NOMO-1 treated with dmso at 0.1 percent for 144 hours (cell line): ENCODE measurements around the gene AVPR1B.

Experiments
- DNase-seq: peaks from one replicate; lab custom pipeline; 2025; ENCODE audit not compliant: unreplicated experiment; lab: John Stamatoyannopoulos, UW

AVPR1B gene

DNA sequence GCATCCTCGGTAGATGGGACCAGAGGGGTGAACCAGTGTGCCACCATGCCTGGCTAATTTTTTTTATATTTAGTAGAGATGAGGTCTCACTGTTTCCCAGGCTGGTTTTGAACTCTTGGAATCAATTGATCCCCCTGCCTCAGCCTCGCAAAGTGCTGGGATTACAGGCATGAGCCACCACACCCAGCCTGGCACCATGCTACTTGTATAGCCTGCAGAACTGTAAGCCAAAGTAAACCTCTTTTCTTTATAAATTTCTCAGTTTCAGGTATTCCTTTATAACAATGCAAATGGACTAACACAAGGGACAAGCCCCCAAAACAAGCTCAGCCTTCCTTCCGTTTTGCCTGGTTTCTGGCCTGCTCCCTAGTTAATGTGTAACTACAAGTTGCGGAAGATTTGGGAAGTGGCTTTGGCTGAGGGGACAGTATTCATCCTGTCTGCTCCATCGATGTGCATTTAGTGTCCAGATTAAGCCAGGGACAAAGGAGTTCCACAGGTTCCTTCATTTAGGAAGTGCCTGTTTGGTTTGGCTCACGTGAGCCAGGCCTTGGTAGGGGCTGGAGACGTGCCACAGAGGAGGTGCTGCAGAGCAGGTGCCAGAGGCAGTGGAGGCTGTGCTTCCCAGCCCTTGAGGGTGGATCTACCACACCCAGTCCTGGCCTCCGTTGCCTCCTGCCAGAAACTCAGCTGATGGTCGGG, 4.4 kb downstream of the AVPR1B start:
- no peak for DNase-seq

DNA sequence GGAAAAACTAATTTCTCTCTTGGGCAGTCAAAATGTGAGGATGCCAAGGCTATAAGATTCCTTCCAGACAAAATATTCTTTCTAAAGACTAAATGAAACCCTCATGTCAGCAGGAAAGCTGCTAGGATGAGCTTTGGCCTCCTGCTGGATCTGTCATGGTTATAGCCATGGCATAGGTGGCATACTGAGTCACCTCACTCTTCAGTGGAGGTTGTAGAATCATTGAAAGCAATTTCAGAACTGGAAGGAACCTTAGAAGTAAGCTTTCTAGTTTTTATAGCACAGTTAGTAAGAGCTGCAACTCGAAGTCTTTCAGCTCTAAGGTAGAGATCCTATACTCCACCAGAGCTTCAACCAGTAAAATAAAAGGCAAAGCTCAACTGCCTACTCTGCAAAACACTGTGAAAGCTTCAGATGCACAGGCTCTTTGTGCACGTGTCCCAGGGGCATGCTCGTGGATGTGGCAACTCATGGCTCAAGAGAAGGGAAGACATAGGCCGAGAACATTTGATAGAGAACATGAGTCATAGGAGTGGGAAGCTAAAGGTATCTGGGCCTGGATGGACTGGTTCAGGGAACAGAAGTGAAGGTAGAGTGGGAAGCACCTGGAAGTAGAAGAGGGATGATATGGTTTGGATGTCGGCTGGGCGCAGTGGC, 5.8 kb downstream of the AVPR1B start:
- DNase-seq, result no peak

DNA sequence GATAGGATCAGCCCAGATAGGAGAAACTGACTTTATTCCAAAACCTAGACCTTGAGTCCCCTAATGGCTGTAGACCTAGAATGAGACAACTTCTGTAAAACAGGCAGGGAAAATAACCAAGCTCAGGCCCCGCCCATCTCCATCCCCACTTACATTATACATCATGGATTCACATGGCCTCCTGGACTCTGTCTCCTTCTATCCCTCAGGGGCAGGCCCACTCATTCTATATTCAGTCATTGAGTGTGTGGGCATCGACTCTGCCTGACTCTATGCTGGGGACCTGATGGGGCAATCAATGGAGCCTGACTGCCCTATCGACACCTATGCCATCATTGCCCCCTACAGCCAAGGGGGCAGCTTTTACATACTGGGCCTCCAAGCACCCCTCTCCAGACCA, 6.4 kb downstream of the AVPR1B start:
- DNase-seq, result no peak

DNA sequence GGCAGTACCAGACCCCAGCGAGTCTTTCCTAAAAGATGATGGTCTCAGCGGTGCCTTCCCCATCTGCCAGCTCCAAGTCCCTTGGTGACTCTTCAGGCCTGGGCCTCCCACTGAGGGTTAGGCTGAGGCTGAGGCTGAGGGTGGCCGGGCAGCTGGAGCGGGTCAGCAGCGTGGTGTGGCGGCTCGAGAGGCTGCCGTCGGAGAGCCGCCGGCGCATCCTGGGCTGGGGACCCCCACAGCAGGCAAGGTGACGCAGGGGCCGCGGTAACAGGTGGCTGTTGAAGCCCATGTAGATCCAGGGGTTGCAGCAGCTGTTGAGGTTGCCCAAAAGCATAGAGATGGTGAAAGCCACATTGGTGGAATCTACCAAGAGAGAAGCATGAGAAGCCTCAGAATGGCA, 7.0 kb downstream of the AVPR1B start:
- DNase-seq, result no peak

DNA sequence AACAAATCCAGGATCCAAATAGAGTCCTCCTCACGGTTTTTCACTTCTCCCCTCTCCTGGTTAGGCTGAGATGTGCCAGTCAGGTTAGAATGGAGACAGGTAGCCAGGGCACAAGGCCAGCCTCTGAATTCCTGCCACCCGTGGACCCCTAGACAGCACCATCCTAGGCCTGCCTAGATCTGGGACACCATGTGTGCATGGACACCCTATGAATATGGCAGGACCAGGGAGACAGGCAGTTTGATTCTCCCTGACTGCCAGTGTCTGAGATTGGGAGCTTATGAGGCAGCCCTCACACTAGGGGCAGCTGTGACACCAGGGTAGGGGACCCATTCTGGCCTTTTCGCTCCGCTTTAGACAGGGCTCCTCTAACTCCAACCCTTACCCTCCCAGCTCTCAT, 7.5 kb downstream of the AVPR1B start:
- DNase-seq, result no peak

DNA sequence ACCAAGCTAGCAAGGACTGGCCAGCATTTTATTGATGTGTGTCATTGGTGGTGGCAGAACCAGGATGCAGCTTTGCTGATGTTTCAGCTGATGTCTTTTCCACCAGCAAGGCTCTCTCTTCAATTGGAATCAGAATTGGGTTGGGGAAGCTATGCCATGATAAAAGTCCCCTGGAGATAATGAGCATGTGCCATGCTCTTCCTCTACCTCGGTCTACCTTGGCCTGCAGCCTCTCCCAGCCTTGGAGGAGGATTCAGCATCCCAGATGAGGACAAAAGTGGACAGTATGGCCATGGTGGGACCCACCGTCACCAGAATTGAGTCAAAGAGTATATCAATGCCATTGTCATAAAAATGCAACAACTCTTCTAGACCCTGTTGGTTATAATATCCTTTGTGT, 8.6 kb downstream of the AVPR1B start:
- DNase-seq, result no peak

DNA sequence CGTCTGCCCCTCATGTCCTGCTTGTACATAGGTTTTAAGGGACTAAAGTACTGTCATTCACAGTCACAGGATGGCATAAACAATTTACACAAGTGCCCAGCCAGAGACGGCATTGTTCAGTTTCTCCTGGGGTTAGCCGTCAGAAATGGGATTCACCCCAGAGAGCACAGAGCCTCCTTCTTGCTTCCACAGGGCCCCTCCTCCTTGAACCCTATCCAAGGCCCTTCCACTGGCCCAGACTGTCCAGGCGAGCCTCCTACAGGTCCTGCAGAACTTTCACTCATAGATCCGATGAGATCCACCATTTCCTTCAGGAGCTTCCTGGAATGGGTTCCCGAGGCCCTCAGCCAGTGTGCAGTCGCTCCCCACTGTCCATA, 10.0 kb downstream of the AVPR1B start:
- DNase-seq, result no peak

DNA sequence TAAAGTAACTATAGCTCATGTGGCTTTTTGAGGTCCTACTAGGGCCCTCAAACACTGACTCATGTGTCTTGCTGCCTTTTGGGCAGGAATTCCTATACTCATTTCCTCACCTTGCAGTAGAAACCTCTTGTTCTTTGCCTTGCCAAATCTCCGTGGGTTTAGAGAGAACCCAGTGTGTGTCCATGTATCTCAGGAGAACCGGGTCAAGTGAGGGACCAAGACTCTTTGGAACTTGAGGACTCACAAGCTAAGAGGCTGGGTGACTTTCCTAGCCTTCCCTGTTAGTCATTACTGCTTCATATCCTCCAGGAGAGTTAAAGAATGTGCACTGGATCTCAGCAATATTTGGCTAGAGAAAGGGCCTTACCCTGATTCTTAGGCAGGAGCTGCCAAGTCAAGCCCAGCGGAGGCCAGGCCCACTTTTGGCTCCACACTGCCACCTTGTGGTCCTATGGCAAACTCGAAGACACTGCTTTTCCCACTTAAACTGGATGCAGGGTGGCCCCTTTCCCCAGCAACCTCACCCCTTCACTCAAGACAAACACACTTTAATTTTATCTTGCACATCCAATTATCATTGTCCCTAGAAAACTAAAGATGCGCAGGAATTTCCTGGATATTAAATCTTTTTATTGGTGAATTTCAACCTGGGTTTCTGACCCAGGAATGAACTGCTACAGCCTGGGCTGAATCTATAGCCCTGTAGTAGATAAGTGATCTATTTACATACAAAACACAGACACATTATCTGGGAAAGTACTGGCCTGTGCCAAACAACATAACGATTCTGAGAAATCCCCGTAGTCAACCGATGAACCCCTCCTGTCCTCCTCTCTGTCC, 10.6 kb downstream of the AVPR1B start:
- DNase-seq, result peak; percentile 73

DNA sequence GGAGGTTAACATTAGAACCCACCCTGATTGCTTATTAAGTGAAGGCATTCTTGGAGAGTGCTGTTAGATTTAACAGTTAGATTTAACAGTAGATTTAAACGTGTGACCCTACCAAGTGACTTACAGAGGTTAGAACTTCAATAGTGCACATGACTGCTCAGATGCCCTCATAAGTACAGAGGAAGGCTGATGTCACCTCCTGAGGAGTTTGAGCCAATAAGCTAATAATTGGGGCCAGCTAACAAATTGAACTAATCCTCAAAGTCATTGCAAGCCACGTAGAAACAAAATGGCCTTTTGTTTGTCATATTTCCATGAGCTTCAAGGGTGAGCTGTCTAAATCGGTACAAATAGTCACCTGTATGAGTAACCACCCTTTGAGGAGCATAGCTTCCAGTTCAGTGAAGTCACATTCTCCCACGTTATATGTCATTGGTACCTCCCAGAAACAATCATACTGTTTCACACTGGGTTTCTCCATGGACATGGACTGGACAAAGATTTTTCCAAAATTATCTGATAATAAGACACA, 11.7 kb downstream of the AVPR1B start:
- DNase-seq, result no peak

DNA sequence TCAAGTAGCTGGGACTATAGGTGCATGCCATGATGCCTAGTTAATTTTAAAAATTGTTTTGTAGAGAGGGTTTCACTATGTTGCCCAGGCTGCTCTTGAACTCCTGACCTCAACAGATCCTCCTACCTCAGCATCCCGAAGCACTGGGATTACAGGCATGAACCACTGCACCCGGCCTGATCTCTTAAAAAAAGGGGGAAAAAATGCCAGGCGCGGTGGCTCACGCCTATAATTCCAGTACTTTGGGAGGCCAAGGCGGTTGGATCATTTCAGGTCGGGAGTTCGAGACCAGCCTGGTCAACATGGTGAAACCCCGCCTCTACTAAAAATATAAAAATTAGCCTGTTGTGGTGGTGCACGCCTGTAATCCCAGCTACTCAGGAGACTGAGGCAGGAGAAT, 13.2 kb downstream of the AVPR1B start:
- DNase-seq, result no peak

DNA sequence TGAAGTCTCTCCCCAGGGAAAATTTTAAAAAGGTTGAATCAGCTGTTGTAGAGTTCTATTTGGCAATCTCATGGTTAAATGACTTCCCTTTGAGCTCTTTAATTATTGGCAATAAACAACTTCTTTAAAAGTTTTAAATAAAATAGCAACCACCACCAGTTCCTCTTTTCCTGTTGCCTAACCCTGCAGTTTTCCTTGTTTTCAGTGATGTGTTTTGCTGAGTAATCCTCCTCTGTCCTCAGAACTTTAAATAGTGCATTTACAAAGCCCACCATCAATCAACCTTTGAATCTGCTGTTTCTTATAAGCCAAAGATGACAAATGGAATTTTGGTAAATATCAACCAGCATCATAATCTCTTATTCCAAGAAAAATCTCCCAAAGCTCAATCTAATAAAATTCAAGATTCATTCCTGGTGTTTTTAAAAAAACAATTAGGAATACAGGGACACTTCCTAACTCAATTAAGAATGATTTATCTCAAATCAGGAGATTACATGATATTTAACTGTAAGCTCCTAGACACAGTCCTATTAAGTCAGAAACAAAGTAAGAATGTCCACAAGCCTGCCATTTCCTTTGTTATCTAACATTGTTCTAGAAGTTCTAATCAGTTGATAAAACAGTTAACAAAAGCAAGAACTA, 14.8 kb downstream of the AVPR1B start:
- DNase-seq, result peak; percentile 72

DNA sequence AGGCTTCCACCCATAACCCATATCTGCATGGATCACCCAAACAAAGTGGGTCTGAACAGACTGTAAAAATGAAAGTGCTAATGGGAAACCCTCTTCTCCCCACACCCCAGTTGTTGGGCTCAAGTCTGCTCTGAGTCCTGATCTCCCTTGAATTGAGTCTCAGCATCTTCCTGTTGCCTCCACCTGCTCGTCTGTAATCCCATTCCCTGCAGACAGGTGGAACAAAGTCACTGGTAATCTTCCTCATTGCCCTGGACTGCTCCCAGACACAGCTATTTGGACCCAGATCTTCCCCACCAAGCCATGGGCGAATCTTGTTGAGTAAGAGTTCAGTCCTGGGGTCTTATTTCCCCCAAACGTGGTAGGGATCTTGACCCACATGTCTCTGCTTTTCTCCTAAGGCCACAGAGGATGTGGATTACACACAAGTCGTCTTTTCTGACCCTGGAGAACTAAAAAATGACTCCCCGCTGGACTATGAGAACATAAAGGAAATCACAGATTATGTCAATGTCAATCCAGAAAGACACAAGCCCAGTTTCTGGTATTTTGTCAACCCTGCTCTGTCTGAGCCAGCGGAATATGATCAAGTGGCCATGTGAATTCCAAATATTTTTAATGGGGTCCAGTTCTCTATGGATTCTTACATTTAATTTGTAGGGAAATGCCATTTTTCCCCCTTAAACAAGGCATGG, 15.7 kb downstream of the AVPR1B start:
- DNase-seq, result no peak

DNA sequence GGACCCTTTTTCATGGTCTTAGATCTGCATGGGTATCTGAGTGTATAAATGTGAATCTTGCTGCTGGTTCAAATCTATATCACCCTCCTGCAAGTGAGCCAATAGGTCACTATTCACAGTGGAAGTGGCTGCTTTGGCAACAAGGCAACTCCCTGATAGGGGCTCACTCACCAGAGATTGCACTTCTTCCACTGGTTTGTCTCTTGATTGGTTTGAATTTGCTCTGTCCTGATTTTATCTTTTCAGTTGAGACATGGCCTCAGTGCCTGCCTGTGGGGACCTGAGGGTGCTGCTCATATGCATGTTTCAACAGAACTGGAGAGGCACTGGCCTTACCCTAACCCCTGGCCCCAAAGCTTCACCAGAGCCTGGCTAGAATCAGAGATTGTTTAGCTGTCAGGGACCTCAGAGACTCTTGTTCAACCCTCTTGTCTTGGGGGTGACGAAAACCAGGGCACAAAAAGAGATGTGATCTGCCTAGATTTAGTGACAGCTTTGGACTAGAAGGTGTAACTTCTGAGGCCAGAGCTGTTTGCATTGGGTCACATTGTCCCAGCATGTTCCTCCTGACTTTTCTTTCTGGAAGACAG, 16.9 kb downstream of the AVPR1B start:
- DNase-seq, result no peak

DNA sequence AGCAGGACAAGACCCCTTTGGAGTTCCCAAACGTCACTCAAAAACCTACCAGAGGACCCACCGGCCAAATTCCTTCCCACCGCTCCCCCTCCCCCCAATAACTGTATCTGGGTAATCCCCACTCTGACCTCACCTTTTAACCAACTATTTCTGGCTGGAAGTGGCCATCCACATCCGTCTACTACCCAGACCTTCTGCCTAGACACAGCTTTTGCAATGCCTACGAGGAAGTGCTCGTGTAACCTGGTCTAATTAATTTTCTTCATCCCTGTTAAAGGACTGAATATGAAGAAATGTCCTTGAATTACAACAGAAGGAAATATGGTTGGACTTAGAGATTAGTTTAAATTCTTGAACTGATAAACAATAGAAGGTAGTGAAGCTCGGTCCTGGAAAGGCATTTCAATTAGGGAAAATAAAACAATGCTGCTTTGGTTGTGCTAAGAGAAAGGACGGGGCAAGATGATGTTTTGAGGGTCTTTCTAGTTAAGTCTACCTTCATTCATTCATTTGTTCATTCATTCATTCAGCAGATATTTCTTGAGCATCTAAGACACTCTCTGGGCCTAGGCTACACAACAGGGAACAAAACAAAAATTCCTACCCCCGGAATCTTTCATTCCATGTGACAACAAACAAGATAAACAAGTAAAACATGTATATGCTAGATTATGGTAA, 18.8 kb downstream of the AVPR1B start:
- DNase-seq, result peak; percentile 35

DNA sequence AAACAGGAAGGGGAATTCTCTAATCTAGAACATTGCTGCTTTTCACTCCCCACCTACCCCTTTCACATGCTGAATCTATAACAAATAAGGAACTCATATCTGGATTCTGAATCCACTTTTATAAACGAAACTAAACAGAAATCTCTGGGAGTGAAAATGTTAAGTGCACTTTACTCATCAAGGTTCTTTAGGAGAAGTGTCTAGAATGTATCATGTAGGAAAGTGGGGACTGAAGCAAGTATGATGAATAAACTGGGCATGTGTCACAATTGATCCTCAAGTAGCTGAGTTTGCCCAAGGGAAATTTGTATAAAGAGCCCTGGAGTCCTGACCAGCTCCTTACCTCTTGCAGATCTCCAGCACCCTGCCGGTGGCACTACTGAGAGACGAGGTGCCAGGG, 19.8 kb downstream of the AVPR1B start:
- no peak for DNase-seq

DNA sequence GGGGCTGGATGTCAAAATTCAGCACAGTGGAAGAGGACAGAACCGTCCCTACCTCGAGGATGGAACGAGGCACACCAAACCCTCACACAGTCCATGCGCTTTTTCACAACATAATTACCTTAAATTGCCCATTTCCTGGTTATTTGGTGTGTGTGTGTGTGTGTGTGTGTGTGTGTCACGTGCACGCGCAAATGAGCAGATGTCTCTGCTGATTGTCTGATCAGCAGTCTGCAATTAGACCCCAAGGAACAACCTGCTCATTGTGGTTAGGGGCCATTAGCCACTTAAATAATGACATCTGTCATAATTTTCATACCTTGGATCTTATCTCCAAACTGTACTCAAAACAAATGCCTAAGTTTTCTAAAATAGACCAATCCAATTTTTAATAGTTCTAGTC, 23.2 kb downstream of the AVPR1B start:
- DNase-seq, result peak; percentile 78

DNA sequence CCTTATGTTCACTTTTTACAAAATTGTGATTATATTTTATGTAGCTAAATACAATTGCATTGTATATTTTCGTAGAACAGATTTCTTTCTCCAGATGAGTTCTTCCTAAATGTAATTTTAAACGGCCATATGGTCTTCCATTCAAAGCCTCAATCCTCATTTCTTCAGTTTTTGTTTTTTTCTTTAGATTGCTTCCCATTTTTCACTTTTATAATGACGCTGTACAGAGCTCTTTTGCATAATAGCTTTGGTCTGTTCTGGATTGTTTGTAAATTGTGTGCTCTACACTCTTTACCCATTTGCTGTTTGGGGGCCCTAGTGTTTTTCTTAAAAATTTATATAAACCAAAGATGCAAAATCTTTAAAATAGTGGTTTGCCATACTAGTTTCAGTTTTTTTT, 27.8 kb downstream of the AVPR1B start:
- DNase-seq, result no peak

DNA sequence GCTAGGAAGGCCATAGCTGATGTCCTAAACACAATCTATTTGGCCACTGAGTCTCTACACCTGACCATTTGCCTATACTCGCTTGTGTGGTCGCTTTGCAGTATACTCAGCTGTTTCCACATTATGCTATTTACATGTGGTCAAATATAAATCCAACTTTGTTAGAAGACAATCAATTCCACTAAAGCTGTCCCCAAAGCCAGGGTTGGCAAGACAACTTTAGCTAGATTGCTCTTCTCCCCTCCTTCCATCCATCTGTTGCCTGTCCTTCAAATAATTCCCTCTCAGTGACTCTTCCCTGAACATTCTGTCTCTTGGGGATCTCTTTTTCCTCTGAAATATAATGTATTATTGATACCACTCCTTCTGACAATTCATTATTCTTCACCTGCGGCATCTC, 30.1 kb downstream of the AVPR1B start:
- DNase-seq, result no peak

DNA sequence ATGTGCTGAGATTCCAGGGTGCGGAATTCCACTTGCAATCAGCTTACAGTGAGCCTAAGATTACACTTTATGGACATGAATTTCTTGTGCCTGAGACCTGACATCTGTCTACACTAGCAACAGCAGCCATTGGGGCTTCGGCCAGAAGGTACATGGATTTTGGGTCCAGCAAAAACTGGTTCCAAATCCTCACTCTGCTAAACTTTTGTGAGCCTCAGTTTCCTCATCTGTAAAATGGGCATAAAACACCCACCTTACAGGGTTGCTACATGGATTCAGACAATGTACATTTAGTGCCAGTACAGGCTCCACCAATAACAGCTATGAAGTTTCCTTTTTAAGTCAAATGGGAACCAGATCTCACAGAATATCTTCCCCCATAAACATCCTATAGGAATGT, 33.4 kb downstream of the AVPR1B start:
- no peak for DNase-seq
